Esophagus muscularis mucosa (tissue), 4 donors: ENCODE data around the gene DTNA. TPM values are rescaled to one million over a fixed set of nuclear protein-coding genes. Genes with fewer than 3 reads are reported as not detected.
"Not testable (repeated sequence)": the region's sequence is repeated elsewhere in the genome, so short reads cannot be mapped to it uniquely, and the experiment has no call there.

Experiments
- DNase-seq: peaks from one replicate; pipeline ENCODE4 v3.0.0-alpha.2; 2017; ENCODE audit errors: extremely low spot score
- H3K27ac ChIP-seq, 4 donors: fragments of 200-600 bp; sonication (generic); replicated peaks in 1 of 4; 1 replicate in 3 of 4; 2 replicates in 1 of 4; pipeline ENCODE4 v1.5.1; 2016 to 2019; ENCODE audit warnings: mild to moderate bottlenecking in 1 of 4
- H3K27me3 ChIP-seq, 4 donors: fragments of 200-600 bp; sonication (generic); one replicate each; pipeline versions ENCODE4 v1.5.1 to v1.6.0; 2016 to 2019
- H3K36me3 ChIP-seq, 4 donors: fragments of 200-600 bp; sonication (generic); one replicate each; pipeline ENCODE4 v1.5.1; 2016 to 2019
- H3K4me1 ChIP-seq, 4 donors: fragments of 200-600 bp; sonication (generic); one replicate each; pipeline ENCODE4 v1.5.1; 2016 to 2019
- H3K4me3 ChIP-seq, 4 donors: fragments of 200-600 bp; sonication (generic); 1 replicate in 2 of 4; 2 replicates in 2 of 4; pipeline ENCODE4 v1.5.1; 2016 to 2019; ENCODE audit warnings: mild to moderate bottlenecking in 4 of 4, moderate library complexity in 1 of 4
- H3K9me3 ChIP-seq, 4 donors: fragments of 200-600 bp; sonication (generic); 1 replicate in 3 of 4; 2 replicates in 1 of 4; pipeline ENCODE4 v1.5.1; 2016 to 2019
- EP300 ChIP-seq: sonication (generic); formaldehyde crosslinking; IDR thresholded peaks from one replicate; pipeline ENCODE4 v1.6.1; 2017; ENCODE audit warnings: antibody characterized with exemption
- POLR2A ChIP-seq: fragments of 450-650 bp; IDR thresholded peaks from one replicate; pipeline ENCODE4 v1.6.1; 2017; ENCODE audit warnings: antibody characterized with exemption, moderate library complexity, mild to moderate bottlenecking, low read depth
- POLR2AphosphoS5 ChIP-seq, 2 donors: sonication (generic); formaldehyde crosslinking; IDR thresholded peaks; one replicate each; pipeline ENCODE4 v1.6.1; 2017; ENCODE audit warnings: antibody characterized with exemption in 2 of 2
- WGBS: methylation state at CpG from one replicate; pipeline ENCODE4 v1.1.5; 2018; 5-methylcytosine and 5-hydroxymethylcytosine counted together
- intact Hi-C: fragments of 100-400 bp; cut with DNase I; formaldehyde crosslinking; loops from one replicate; pipeline ENCODE4 v1.15.1; 2023
- total RNA-seq, 4 donors: library from RNA; depleted of rRNA; stranded (reverse); fragments of >200 nt; gene quantifications; one replicate each; pipeline versions ENCODE4 v1.1.0 to v1.2.1, GENCODE V29; 2016
- TF ChIP-seq, protein P1 (sequence below), 3 experiments: fragments of 200-600 bp in 2 of 3; fragments of 450-650 bp in 1 of 3; sonication (generic) in 2 of 3; IDR thresholded peaks; one replicate each; pipeline ENCODE4 v1.5.1; 2017 to 2019; ENCODE audit warnings: antibody characterized with exemption in 3 of 3, mild to moderate bottlenecking in 2 of 3, moderate library complexity in 1 of 3

DTNA gene
- total RNA-seq, 4 donors from 2014 or later = 189 to 284 (median 242) TPM

DNA sequence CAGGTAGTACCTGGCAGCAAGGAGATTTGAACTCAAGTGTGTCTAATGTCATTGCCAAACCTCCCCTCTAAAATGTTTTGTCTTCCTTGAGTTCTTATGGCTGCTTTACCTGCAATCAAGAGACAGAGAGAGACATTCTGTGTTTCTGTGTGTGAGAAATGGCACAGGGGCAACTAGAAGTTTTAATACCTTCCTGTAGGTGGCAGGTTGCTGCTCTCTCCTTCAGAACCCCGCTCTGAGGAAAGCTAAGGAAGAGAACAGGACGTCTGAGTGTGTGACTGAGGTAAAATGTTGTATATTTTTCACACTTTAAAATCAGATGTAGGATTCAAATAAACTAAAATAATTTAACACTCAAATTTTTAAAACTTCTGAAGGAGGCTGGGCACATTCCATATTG lies 19.2 kb downstream of the DTNA start:
- 44% methylated on average over 2 of the region's 2 CpGs for WGBS
- peak overlapping the region; percentile 25 to 70 (median 64) for H3K27ac ChIP-seq
- H3K4me3 ChIP-seq = no peak overlapping the region
- intact Hi-C loops = no loop called here
- H3K27me3 ChIP-seq = no peaks in the 10 kb centered on the region
- no peak for DNase-seq
- H3K4me1 ChIP-seq = peaks cover 20 to 55% (median 45%) of the 10 kb centered on the region in 4 donors
- TF ChIP-seq EP300 = no peak
- TF ChIP-seq POLR2AphosphoS5 (IDR thresholded peaks at IDR 0.05) = no peak
- TF ChIP-seq POLR2A = no peak
- TF ChIP-seq, protein P1, sequence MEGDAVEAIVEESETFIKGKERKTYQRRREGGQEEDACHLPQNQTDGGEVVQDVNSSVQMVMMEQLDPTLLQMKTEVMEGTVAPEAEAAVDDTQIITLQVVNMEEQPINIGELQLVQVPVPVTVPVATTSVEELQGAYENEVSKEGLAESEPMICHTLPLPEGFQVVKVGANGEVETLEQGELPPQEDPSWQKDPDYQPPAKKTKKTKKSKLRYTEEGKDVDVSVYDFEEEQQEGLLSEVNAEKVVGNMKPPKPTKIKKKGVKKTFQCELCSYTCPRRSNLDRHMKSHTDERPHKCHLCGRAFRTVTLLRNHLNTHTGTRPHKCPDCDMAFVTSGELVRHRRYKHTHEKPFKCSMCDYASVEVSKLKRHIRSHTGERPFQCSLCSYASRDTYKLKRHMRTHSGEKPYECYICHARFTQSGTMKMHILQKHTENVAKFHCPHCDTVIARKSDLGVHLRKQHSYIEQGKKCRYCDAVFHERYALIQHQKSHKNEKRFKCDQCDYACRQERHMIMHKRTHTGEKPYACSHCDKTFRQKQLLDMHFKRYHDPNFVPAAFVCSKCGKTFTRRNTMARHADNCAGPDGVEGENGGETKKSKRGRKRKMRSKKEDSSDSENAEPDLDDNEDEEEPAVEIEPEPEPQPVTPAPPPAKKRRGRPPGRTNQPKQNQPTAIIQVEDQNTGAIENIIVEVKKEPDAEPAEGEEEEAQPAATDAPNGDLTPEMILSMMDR (IDR thresholded peaks at IDR 0.05) = peak; percentile 29 to 54 (median 33)
- H3K36me3 ChIP-seq = no peaks in the 10 kb centered on the region
- H3K9me3 ChIP-seq = peaks cover 0 to 6% (median 0%) of the 10 kb centered on the region in 4 donors

DNA sequence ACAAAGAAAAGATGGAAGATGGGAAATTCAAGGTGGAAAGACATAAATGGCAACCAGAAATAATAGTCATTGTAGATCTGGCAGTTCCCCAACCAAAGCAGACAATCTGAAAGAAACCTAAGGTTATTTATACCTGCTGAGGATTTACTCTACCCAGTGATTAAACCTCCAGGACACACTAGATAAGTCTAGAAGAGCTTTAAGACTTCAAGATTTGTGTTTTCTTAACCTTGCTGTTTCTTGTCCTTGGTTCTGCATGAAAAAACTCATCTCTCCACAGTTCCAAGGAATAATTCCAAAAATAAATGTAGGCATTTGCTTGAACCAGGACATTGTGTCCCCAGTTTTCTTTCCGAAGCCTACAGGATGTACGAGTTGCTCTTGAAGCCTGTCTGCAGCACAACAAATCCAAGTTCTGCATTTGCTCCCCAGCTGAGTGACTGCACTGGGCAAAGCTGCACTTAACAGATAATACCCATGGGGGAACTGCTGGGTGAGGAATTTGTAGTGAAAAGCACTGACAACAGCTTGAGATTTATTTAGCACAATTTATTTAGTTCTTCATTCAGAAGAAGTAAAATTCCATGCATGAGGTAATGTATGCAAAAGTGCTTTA lies 19.8 kb downstream of the DTNA start:
- 43% methylated on average over 2 of the region's 2 CpGs for WGBS
- Histone ChIP-seq H3K36me3 (no peaks in the 10 kb centered on the region), H3K27ac (peak overlapping the region; percentile 25 to 70 (median 64)), H3K27me3 (no peaks in the 10 kb centered on the region), H3K4me1 (peaks cover 21 to 55% (median 45%) of the 10 kb centered on the region in 4 donors), H3K9me3 (peaks cover 0 to under 1% (median 0%) of the 10 kb centered on the region in 4 donors), H3K4me3 (no peak overlapping the region)
- TF ChIP-seq POLR2A = no peak
- TF ChIP-seq, protein P1 (IDR thresholded peaks at IDR 0.05) = no peak
- peak; percentile 52 to 76 for TF ChIP-seq POLR2AphosphoS5 (IDR thresholded peaks at IDR 0.05)
- TF ChIP-seq EP300 = peak; percentile 56
- no peak for DNase-seq
- intact Hi-C loops = no loop called here

DNA sequence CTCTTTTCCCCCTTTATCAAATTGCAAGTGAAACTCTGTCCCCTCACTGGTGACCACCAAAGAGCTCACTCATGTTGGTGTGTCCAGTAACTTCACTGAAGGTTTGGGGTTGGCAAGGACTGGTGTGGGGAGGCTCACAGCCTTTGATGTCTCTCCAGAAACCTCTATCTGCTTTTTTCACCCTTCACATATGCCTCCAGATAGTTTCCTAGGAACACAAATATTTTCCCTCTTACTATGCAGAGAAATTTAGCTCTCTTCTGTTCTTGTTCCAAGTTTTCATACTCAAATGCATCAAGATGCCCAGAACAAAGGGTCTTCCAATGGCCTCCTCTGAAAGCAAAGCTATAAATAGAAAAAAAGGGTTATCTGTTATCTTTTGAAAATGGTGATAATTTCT lies 20.7 kb downstream of the DTNA start:
- TF ChIP-seq EP300 = no peak
- no peak for TF ChIP-seq POLR2A
- no peak for TF ChIP-seq POLR2AphosphoS5 (IDR thresholded peaks at IDR 0.05)
- TF ChIP-seq, protein P1 (IDR thresholded peaks at IDR 0.05) = no peak
- intact Hi-C loops = no loop called here
- Histone ChIP-seq H3K4me1 (peaks cover 21 to 55% (median 45%) of the 10 kb centered on the region in 4 donors), H3K9me3 (no peaks in the 10 kb centered on the region), H3K36me3 (no peaks in the 10 kb centered on the region), H3K27ac (peak overlapping the region; percentile 25 to 70 (median 64)), H3K27me3 (no peaks in the 10 kb centered on the region), H3K4me3 (no peak overlapping the region)
- no peak for DNase-seq

DNA sequence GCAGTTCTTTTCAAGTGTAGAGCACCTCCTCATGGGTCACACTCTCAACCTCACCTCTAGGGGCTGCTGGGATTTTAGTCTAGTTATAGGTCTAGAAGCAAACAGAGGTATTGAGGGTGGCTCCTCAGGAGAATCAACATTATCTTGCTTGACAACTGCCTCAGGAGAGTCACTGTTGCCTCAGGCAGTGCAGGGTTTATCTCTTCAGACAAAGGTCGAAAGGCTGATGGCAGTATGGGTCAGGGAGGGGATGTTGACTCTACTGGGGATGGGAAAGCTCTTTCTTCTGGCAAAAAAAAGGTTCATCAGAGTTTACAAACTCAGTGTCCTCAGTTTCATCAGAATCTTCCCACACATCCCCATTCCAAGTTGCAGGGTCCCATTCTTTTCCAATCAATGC lies 24.0 kb downstream of the DTNA start:
- TF ChIP-seq POLR2AphosphoS5 (IDR thresholded peaks at IDR 0.05) (no peak), EP300 (no peak), POLR2A (no peak)
- TF ChIP-seq, protein P1 (IDR thresholded peaks at IDR 0.05) = no peak
- Histone ChIP-seq H3K4me3 (no peak overlapping the region), H3K27me3 (no peaks in the 10 kb centered on the region), H3K27ac (no peak overlapping the region), H3K9me3 (no peaks in the 10 kb centered on the region), H3K36me3 (no peaks in the 10 kb centered on the region), H3K4me1 (peaks cover 28 to 57% (median 44%) of the 10 kb centered on the region in 4 donors)
- DNase-seq = no peak
- 71% methylated on average over 1 of the region's 1 CpG for WGBS
- intact Hi-C loops = no loop called here

DNA sequence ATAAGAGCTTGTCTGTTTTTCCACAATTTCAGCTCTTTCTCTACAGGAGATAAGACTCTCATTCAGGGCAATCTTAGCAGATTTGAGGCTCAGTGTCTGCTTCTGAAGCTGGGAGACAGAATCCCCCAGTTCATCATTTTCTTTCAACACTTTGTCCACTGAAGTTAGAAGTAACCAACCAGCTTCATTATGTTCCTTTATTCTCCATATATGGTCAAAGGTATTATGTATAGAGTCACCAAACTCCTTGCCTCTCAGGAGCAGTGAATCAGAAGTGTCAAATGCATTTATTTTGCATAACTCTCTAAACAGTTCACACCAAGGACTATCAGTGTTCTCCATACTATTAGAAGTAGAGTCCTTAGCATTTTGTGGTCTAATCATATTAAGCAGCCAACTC lies 24.4 kb downstream of the DTNA start:
- peaks cover 32 to 57% (median 42%) of the 10 kb centered on the region in 4 donors for H3K4me1 ChIP-seq
- H3K27me3 ChIP-seq, H3K9me3 ChIP-seq, H3K36me3 ChIP-seq, H3K27ac ChIP-seq, DNase-seq, H3K4me3 ChIP-seq, intact Hi-C loops: not testable (repeated sequence)
